Measurements from ENCODE around the gene CALN1.
"Not testable (repeated sequence)": the region's sequence is repeated elsewhere in the genome, so short reads cannot be mapped to it uniquely, and the experiment has no call there.

Gene CALN1

GRCh38 chr7:72412121-72412618 lies at the start of gene CALN1:
TSS of gene CALN1 (minus strand) at chr7:72412338.
- H3K27me3 ChIP-seq (ENCODE audit: low read depth, low read length); H3K36me3 ChIP-seq (replicated peaks; ENCODE audit: low read depth, low read length); H4K20me1 ChIP-seq (ENCODE audit: insufficient read depth, low read length); H3K27ac ChIP-seq (ENCODE audit: low read length); H3K79me2 ChIP-seq (ENCODE audit: low read length); H3K4me2 ChIP-seq (ENCODE audit: low read length); H2AFZ ChIP-seq (ENCODE audit: low read depth, low read length); H3K9ac ChIP-seq (ENCODE audit: low read length); H3K4me3 ChIP-seq (ENCODE audit: low read length); H3K9me3 ChIP-seq (ENCODE audit: insufficient read depth, low read length); H3K4me1 ChIP-seq (ENCODE audit: low read length): not testable (repeated sequence)

GRCh38 chr7:72453471-72453870 lies 41.3 kb upstream of the CALN1 start:
- Histone ChIP-seq H3K4me2 (ENCODE audit: low read length) (no peak overlapping the region), H3K9ac (ENCODE audit: low read length) (no peak overlapping the region), H3K27ac (ENCODE audit: low read length) (no peak overlapping the region), H3K36me3 (replicated peaks; ENCODE audit: low read depth, low read length) (no peaks in the 10 kb centered on the region), H3K79me2 (ENCODE audit: low read length) (no peaks in the 10 kb centered on the region), H3K4me3 (ENCODE audit: low read length) (no peak overlapping the region), H2AFZ (ENCODE audit: low read depth, low read length) (no peak overlapping the region), H3K27me3 (ENCODE audit: low read depth, low read length) (no peaks in the 10 kb centered on the region), H3K4me1 (ENCODE audit: low read length) (no peaks in the 10 kb centered on the region), H4K20me1 (ENCODE audit: insufficient read depth, low read length) (no peaks in the 10 kb centered on the region), H3K9me3 (ENCODE audit: insufficient read depth, low read length) (no peaks in the 10 kb centered on the region)
- TF ChIP-seq EZH2phosphoT487 (IDR thresholded peaks at IDR 0.05; ENCODE audit: low read depth) (no peak), CTCF (IDR thresholded peaks at IDR 0.05; ENCODE audit: low read depth, low read length) (no peak)

GRCh38 chr7:72447465-72448204 lies 35.5 kb upstream of the CALN1 start:
- no peak overlapping the region for H3K4me2 ChIP-seq (ENCODE audit: low read length)
- H3K4me1 ChIP-seq (ENCODE audit: low read length): no peaks in the 10 kb centered on the region
- no peaks in the 10 kb centered on the region for H3K79me2 ChIP-seq (ENCODE audit: low read length)
- H3K27ac ChIP-seq (ENCODE audit: low read length): no peak overlapping the region
- no peaks in the 10 kb centered on the region for H3K27me3 ChIP-seq (ENCODE audit: low read depth, low read length)
- H2AFZ ChIP-seq (ENCODE audit: low read depth, low read length): no peak overlapping the region
- TF ChIP-seq EZH2phosphoT487 (IDR thresholded peaks at IDR 0.05; ENCODE audit: low read depth) (no peak), CTCF (IDR thresholded peaks at IDR 0.05; ENCODE audit: low read depth, low read length) (no peak)
- H3K36me3 ChIP-seq (replicated peaks; ENCODE audit: low read depth, low read length): no peaks in the 10 kb centered on the region
- H3K9ac ChIP-seq (ENCODE audit: low read length): no peak overlapping the region
- no peaks in the 10 kb centered on the region for H3K9me3 ChIP-seq (ENCODE audit: insufficient read depth, low read length)
- no peaks in the 10 kb centered on the region for H4K20me1 ChIP-seq (ENCODE audit: insufficient read depth, low read length)
- H3K4me3 ChIP-seq (ENCODE audit: low read length): no peak overlapping the region

- Histone ChIP-seq H3K36me3 (replicated peaks; ENCODE audit: low read depth, low read length) (no peaks in the 10 kb centered on the region), H3K27ac (ENCODE audit: low read length) (no peak overlapping the region), H3K4me2 (ENCODE audit: low read length) (no peak overlapping the region), H3K9ac (ENCODE audit: low read length) (no peak overlapping the region), H3K4me3 (ENCODE audit: low read length) (no peak overlapping the region), H2AFZ (ENCODE audit: low read depth, low read length) (no peak overlapping the region), H3K9me3 (ENCODE audit: insufficient read depth, low read length) (no peaks in the 10 kb centered on the region), H3K4me1 (ENCODE audit: low read length) (no peaks in the 10 kb centered on the region), H4K20me1 (ENCODE audit: insufficient read depth, low read length) (no peaks in the 10 kb centered on the region), H3K79me2 (ENCODE audit: low read length) (no peaks in the 10 kb centered on the region), H3K27me3 (ENCODE audit: low read depth, low read length) (no peaks in the 10 kb centered on the region)
- no peak for TF ChIP-seq CTCF (IDR thresholded peaks at IDR 0.05; ENCODE audit: low read depth, low read length)
- no peak for TF ChIP-seq EZH2phosphoT487 (IDR thresholded peaks at IDR 0.05; ENCODE audit: low read depth)
These were observed 34.7 kb upstream of the CALN1 start for GRCh38 chr7:72446591-72447462.
